Measurements from ENCODE around the gene KMT2A.

GRCh38 chr11:118439646-118440045 lies 3.4 kb downstream of the KMT2A start:
- TF ChIP-seq, protein P1, sequence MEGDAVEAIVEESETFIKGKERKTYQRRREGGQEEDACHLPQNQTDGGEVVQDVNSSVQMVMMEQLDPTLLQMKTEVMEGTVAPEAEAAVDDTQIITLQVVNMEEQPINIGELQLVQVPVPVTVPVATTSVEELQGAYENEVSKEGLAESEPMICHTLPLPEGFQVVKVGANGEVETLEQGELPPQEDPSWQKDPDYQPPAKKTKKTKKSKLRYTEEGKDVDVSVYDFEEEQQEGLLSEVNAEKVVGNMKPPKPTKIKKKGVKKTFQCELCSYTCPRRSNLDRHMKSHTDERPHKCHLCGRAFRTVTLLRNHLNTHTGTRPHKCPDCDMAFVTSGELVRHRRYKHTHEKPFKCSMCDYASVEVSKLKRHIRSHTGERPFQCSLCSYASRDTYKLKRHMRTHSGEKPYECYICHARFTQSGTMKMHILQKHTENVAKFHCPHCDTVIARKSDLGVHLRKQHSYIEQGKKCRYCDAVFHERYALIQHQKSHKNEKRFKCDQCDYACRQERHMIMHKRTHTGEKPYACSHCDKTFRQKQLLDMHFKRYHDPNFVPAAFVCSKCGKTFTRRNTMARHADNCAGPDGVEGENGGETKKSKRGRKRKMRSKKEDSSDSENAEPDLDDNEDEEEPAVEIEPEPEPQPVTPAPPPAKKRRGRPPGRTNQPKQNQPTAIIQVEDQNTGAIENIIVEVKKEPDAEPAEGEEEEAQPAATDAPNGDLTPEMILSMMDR (IDR thresholded peaks at IDR 0.05; ENCODE audit: low read length), result no peak
- TF ChIP-seq EZH2phosphoT487 (IDR thresholded peaks at IDR 0.05; ENCODE audit: low read length), result no peak
